Subcutaneous abdominal adipose tissue (tissue), 5 donors: ENCODE measurements around the gene ZNF423.

Experiments used
- H3K27ac ChIP-seq: one replicate; pipeline ENCODE4 v1.7.0; 2013; ENCODE audit warnings: low read depth, mild to moderate bottlenecking, inconsistent platforms, low read length, moderate library complexity
- H3K27me3 ChIP-seq, 5 donors: one replicate each; pipeline ENCODE4 v1.7.0; 2013; ENCODE audit warnings: low read length in 5 of 5, inconsistent platforms in 1 of 5; ENCODE audit not compliant: control insufficient read depth in 5 of 5, insufficient read depth in 4 of 5
- H3K36me3 ChIP-seq, 5 donors: one replicate each; pipeline ENCODE4 v1.7.0; 2013; ENCODE audit warnings: low read length in 5 of 5; ENCODE audit not compliant: control insufficient read depth in 5 of 5, insufficient read depth in 5 of 5
- H3K4me1 ChIP-seq, 5 donors: one replicate each; pipeline ENCODE4 v1.7.0; 2013; ENCODE audit warnings: low read length in 5 of 5, mild to moderate bottlenecking in 3 of 5, moderate library complexity in 1 of 5; ENCODE audit not compliant: control insufficient read depth in 5 of 5, insufficient read depth in 5 of 5
- H3K4me3 ChIP-seq, 5 donors: one replicate each; pipeline ENCODE4 v1.7.0; 2013; ENCODE audit warnings: low read length in 5 of 5, low read depth in 1 of 5
- H3K9ac ChIP-seq, 5 donors: one replicate each; pipeline ENCODE4 v1.7.0; 2013; ENCODE audit warnings: low read length in 5 of 5, mild to moderate bottlenecking in 4 of 5, moderate library complexity in 3 of 5
- H3K9me3 ChIP-seq, 5 donors: one replicate each; pipeline ENCODE4 v1.7.0; 2013; ENCODE audit warnings: low read length in 5 of 5; ENCODE audit not compliant: control insufficient read depth in 5 of 5
- donor health status: healthy.
- donor health status: healthy.
- donor health status: healthy.
- donor health status: healthy.
- donor health status: healthy.

The ZNF423 gene

DNA sequence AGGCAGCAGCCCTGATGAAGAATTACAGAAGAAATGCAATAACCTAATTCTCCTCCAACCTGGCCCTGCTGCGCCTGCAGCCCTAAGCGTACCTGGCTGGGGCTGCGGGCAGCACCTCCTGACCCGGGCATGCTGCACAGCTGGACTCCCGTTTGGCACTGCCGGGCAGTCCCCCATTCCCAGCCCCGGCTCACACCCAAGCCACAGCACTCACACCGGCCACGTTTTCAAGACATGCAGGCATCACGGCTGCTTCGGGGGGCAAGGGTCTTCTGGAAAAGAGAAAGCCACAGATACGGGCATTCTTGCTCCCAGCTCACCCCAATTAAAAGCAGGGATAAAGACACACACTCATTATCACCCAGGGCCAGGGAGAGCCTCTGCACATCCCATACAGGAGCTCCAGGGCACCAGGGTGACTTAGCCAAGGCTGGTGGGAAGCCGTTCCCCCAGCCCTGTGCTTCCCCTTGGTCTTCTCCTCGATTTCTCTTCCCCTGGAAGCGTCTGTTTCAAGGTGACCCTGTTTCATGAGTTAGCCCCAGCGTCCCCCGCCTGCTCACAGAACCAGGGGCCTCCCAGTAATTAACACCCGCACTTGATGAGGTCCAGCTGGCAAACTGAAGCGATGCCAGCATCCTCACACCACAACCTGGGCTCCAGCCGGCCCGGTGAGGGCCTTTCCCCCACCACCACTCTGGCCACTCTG, 265.6 kb downstream of the ZNF423 start:
- Histone ChIP-seq H3K4me3 (no peak overlapping the region), H3K27me3 (no peaks in the 10 kb centered on the region), H3K9me3 (no peaks in the 10 kb centered on the region), H3K9ac (no peak overlapping the region), H3K4me1 (peaks cover 0 to 7% (median 3%) of the 10 kb centered on the region in 5 donors), H3K27ac (no peak overlapping the region), H3K36me3 (no peaks in the 10 kb centered on the region)

DNA sequence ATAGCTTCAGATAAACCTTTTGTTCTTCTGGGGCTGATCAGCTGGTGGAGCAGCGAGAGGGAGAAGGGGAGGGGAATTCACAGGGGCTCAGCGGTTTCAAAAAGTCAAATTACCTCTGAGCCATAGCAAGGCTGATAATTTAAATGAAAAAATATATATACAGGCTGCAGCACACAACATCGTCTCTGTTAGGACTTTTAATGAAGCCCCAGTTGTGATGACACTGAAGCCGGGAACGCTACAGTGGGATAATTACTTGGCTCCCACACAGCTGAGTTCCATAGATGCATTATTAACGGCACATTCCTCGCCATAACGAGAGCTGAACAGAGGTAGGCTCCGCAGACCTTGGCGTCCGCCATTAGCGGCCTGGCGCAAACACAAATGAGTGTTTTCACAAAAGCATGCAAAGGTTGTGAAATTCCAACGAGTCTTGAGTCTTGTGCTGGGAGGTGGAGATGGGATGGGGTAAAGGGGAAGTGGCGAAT, 266.3 kb downstream of the ZNF423 start:
- Histone ChIP-seq H3K27me3 (no peaks in the 10 kb centered on the region), H3K36me3 (no peaks in the 10 kb centered on the region), H3K4me3 (no peak overlapping the region), H3K27ac (no peak overlapping the region), H3K9ac (no peak overlapping the region), H3K9me3 (no peaks in the 10 kb centered on the region), H3K4me1 (peaks cover 0 to 6% (median 3%) of the 10 kb centered on the region in 5 donors)

DNA sequence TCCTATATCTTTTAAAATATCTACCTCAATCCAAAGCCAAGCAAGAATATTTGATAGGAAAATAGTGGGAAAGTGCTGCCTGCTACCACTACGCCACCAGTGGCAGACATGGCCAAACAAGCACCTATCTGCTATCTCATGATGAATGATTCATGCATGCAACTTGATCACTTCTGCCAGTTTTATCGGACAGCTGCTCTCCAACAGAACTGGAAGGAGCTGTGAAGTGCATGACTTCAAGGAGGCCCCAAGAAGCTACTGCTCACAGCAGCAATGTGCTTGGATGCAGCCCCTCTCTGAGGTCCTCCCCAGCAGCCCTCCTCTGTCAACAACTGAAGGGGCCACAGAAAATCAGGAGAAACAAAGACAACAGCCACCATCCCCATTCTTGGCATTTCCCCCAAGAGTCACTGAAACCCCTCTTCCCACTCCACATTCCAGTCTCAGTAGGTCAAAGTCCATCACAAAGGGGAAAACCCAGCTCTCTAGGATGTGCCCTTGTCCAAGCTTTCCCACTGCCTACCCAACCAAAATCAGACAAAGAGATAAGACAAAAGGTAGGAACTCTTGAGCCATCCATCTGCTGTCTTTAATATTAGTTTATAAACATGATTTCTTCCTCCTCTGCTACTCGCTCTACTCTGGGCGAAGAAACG, 267.1 kb downstream of the ZNF423 start:
- no peaks in the 10 kb centered on the region for H3K27me3 ChIP-seq
- H3K27ac ChIP-seq: no peak overlapping the region
- no peak overlapping the region for H3K4me3 ChIP-seq
- no peaks in the 10 kb centered on the region for H3K9me3 ChIP-seq
- H3K36me3 ChIP-seq: no peaks in the 10 kb centered on the region
- no peak overlapping the region for H3K9ac ChIP-seq
- H3K4me1 ChIP-seq: peaks cover 0 to 6% (median under 1%) of the 10 kb centered on the region in 5 donors

DNA sequence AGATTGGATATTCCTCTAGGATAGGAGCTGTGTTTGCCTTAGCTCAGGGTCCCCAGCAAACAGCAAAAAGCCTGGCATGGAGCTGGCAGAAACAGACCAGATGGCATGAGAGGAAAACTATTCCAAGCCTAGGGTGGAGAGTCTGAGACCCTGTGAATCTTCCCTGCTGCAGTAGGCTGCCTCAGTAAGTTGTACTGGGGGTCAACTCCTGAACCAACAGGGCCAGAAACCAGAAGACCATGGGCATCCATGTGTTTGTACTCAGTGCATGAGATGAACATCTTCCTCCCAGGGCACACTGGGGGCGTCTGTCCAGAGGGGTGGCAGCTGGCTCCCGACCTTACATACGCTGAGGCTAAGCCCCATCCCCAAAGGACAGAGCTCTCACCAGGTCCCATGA, 267.9 kb downstream of the ZNF423 start:
- Histone ChIP-seq H3K36me3 (no peaks in the 10 kb centered on the region), H3K4me1 (peaks cover 0 to 6% (median 0%) of the 10 kb centered on the region in 5 donors), H3K9ac (no peak overlapping the region), H3K27ac (no peak overlapping the region), H3K4me3 (no peak overlapping the region), H3K27me3 (no peaks in the 10 kb centered on the region), H3K9me3 (no peaks in the 10 kb centered on the region)

DNA sequence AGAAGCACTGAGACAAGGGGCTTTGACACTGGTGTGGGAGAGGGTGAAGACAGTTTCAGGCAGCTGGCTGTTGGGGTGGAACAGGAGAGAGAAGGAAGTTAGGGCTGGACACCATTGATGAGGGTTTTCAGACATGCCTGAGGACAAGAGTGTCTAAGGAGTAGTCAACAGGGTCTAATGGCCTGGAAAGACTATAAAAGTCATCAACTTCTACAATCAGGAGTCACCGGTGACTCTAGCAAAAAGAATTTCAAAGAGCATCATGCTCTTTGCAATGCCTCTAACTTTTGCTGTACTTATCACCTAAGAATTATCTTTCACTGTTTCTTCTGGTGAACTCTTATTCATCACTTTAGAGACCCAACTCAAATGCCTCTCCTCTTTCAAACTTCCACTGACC, 268.4 kb downstream of the ZNF423 start:
- no peaks in the 10 kb centered on the region for H3K9me3 ChIP-seq
- H3K4me1 ChIP-seq: peaks cover 0 to 6% (median 0%) of the 10 kb centered on the region in 5 donors
- H3K27ac ChIP-seq: no peak overlapping the region
- no peak overlapping the region for H3K9ac ChIP-seq
- no peaks in the 10 kb centered on the region for H3K27me3 ChIP-seq
- H3K36me3 ChIP-seq: no peaks in the 10 kb centered on the region
- no peak overlapping the region for H3K4me3 ChIP-seq

DNA sequence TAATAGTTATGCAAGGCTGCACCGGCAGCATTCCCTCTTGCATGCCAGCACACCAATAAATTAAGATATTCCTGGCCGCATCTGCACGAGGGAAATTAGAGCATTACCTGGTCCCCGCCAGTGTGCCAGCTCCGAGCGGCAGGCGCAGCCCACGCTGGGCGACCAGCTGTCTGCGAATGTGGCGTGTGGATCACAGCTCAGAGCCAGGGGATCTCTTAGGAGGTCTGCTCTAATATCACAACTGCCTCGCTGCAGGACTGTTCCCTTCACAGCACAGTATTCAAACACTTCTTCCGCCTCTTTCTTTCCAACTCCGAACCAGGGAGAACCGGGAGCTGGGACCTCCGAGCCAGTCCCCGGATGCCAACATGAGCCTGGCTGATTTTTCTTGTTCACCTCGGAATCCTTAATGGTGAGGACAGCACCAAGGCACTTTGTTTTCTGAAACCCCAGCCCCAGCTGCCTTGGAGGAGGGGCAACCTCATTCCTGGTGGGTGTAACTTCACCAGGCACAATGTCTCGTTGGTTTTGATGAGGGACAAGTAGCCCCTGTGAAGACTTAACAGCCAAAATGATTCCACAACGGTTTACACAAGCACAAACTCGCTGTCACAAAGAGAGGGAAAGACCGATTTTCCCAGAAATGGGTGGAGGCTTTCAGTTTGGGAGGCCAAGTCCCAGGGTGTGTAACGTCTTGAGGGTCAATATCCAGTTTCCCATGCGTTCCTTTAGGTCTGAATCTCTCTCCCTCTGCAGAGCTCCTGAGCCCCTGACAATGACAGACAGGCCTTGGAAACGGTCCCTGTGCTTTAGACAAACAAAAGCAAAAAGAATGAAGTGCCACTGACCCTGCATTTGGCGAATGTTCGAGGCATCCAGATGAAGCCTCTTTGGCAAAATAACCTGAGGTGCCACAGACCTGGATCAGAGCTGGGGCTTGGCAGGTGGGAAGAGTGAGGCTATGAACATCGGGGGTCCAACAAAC, 269.2 kb downstream of the ZNF423 start:
- H3K4me3 ChIP-seq: peak overlapping the region in 1 of 5 donors; percentile 11
- peaks cover 0 to 10% (median 3%) of the 10 kb centered on the region in 5 donors for H3K4me1 ChIP-seq
- H3K27me3 ChIP-seq: no peaks in the 10 kb centered on the region
- no peaks in the 10 kb centered on the region for H3K9me3 ChIP-seq
- no peak overlapping the region for H3K27ac ChIP-seq
- no peak overlapping the region for H3K9ac ChIP-seq
- no peaks in the 10 kb centered on the region for H3K36me3 ChIP-seq

DNA sequence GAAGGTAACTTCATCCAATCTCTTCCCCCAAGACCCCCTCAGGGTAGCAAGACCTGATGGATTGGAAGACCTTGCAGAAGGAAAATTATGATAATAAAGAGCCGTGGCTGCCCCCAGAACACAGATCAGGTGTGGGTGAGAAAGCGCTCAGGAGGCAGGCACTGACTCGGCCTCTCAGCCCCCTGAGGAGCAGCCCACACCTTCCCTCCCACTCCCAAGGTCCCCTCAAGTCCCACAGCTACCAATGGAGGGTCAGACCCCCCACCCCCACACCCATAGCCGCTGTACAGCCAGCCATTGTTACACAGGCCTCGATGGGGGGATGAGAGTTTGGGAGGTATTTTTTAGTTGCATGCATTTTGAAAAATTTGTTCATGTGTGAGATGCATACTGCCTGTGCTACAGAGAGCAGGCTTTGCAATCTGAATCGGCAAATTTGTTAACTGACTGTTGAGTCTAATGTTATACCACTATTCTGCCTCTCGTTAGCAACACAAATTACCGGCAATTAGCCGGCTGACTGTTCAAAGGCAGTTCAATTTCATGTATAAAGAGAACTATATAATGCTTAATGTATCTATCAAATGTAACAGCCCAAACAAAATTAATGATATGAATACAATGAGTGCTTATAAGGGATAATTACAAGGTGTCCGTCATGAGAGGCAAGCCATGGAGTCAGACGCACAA, 270.6 kb downstream of the ZNF423 start:
- H3K4me3 ChIP-seq: no peak overlapping the region
- H3K36me3 ChIP-seq: no peaks in the 10 kb centered on the region
- no peaks in the 10 kb centered on the region for H3K27me3 ChIP-seq
- no peaks in the 10 kb centered on the region for H3K9me3 ChIP-seq
- H3K4me1 ChIP-seq: peaks cover 0 to 22% (median 6%) of the 10 kb centered on the region in 5 donors
- no peak overlapping the region for H3K9ac ChIP-seq
- no peak overlapping the region for H3K27ac ChIP-seq

DNA sequence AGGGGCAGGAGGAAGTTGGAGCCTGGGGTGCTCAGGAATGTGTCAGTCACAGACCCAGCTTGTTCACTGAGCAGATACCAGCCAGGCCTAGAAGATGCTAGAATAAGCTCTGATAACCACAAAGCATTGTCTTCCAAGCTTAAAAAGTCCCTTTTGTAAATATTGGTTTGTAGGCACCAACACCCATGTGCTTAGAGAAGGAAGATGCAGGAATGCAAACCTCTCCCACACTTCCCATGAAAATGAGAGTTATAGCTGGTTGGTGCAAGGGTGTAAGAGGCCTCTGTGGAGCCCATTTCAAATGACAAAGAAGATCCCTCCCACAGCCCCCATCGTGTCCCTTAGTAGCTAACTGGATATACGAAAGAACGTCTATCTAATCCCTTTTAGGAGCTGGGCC, 272.0 kb downstream of the ZNF423 start:
- Histone ChIP-seq H3K27ac (no peak overlapping the region), H3K27me3 (no peaks in the 10 kb centered on the region), H3K9me3 (no peaks in the 10 kb centered on the region), H3K9ac (no peak overlapping the region), H3K4me3 (no peak overlapping the region), H3K4me1 (peaks cover 0 to 22% (median 6%) of the 10 kb centered on the region in 5 donors), H3K36me3 (no peaks in the 10 kb centered on the region)

DNA sequence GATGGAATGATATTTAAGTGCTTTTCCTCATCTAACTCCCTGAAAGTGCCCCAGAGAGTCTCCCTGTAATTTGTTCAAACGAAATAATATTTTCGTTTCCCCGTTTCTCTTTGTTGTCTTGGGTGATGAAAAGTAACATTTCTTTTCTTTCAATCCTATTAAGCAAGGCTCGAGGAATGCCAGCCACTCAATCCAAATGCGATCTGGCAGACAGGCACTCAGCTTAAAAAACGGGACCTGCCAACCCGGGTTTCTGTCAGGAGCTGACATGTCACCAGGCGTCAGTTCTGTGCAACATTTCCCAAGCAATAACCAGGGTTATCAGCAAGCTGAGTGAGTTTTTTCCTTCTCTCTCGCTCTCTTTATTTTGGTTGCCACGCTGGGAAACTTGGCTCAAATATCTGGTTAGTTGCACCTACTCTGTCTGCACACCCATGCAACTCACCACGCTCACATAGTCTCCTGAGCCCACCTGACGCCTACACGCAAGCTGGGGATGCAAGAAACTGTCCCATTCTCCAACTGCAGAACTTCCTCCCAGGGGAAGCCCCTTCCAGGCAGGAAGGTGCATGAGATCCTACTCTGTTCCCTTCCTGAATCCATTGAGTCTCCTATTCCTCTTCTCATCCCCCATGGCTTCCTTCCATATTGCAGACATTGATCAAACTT, 274.1 kb downstream of the ZNF423 start:
- Histone ChIP-seq H3K36me3 (peaks cover 0 to 3% (median 0%) of the 10 kb centered on the region in 5 donors), H3K4me3 (peak overlapping the region in 1 of 5 donors; percentile 0), H3K9me3 (no peaks in the 10 kb centered on the region), H3K4me1 (peaks cover 0 to 22% (median 6%) of the 10 kb centered on the region in 5 donors), H3K27ac (no peak overlapping the region), H3K9ac (no peak overlapping the region), H3K27me3 (no peaks in the 10 kb centered on the region)
